Activated CD4-positive, alpha-beta memory T cell treated with anti-CD3 and anti-CD28 coated beads, Interleukin-2, amount 10 ng/mL, durations not matched to agents 7 days and 5 days (primary cell): Measurements from ENCODE around the gene NFATC4. TPM values are rescaled to one million over a fixed set of nuclear protein-coding genes. Genes with fewer than 3 reads are reported as not detected.

Experiments
- CTCF ChIA-PET: fragments of 350-600 bp; sonication (Branson Sonifier 250); formaldehyde crosslinking; loops from one replicate; lab custom pipeline; 2021; ENCODE audit warnings: antibody characterized with exemption, inconsistent platforms; lab: Charles Lee
- POLR2A ChIA-PET: fragments of 350-600 bp; sonication (Branson Sonifier 250); formaldehyde crosslinking; loops from one replicate; lab custom pipeline; 2021; ENCODE audit warnings: antibody characterized with exemption; lab: Charles Lee
- DNase-seq: peaks from one replicate; pipeline ENCODE4 v3.0.0-alpha.2; 2020
- H3K27ac Mint-ChIP-seq: one replicate; pipeline ENCODE4 v1.8.0; 2021; ENCODE audit warnings: mild to moderate bottlenecking, mixed read lengths
- H3K27me3 Mint-ChIP-seq: one replicate; pipeline ENCODE4 v1.8.0; 2021; ENCODE audit warnings: mixed read lengths
- H3K36me3 Mint-ChIP-seq: one replicate; pipeline ENCODE4 v1.8.0; 2021; ENCODE audit warnings: low read depth, mixed read lengths
- H3K4me1 Mint-ChIP-seq: one replicate; pipeline ENCODE4 v1.8.0; 2021; ENCODE audit warnings: mixed read lengths
- H3K4me3 Mint-ChIP-seq: one replicate; pipeline ENCODE4 v1.8.0; 2021; ENCODE audit warnings: mild to moderate bottlenecking, mixed read lengths
- H3K9me3 Mint-ChIP-seq: one replicate; pipeline ENCODE4 v1.8.0; 2021; ENCODE audit warnings: mixed read lengths
- total RNA-seq, 2 experiments: library from RNA; stranded (reverse); gene quantifications; one replicate each; pipeline ENCODE4 v1.2.3, GENCODE V29; 2021

Gene NFATC4
- total RNA-seq, 2 experiments from 2014 or later, result not detected

- Mint-ChIP-seq H3K9me3 (no peaks in the 10 kb centered on the region), H3K27ac (no peak overlapping the region), H3K27me3 (peaks cover 28% of the 10 kb centered on the region), H3K36me3 (no peaks in the 10 kb centered on the region), H3K4me3 (no peak overlapping the region), H3K4me1 (peaks cover 7% of the 10 kb centered on the region)
- ChIA-PET POLR2A (interaction anchor here (1.8 kb wide), 1 partner anchor 28 kb away, joined by 4 read pairs; no protein-coding TSS in a partner anchor), CTCF (interaction anchor here (0.6 to 1.6 kb wide), 2 partner anchors 62 to 1408 kb away, joined by 3 to 7 read pairs; no protein-coding TSS in a partner anchor)
- DNase-seq, result no peak
These were observed 27.9 kb downstream of the NFATC4 start for GRCh38 chr14:24395609-24396582.

GRCh38 chr14:24397639-24398292 lies 29.8 kb downstream of the NFATC4 start:
- Mint-ChIP-seq H3K9me3 (no peaks in the 10 kb centered on the region), H3K36me3 (no peaks in the 10 kb centered on the region), H3K27ac (no peak overlapping the region), H3K27me3 (peaks cover 29% of the 10 kb centered on the region), H3K4me3 (no peak overlapping the region), H3K4me1 (peaks cover 7% of the 10 kb centered on the region)
- ChIA-PET CTCF (interaction anchor here (0.6 kb wide), 1 partner anchor 9 kb away, joined by 3 read pairs; no protein-coding TSS in a partner anchor), POLR2A (no interaction called here)
- DNase-seq, result no peak

- ChIA-PET CTCF (interaction anchor here (1.0 kb wide), 2 partner anchors 33 to 64 kb away, joined by 3 read pairs; no protein-coding TSS in a partner anchor), POLR2A (no interaction called here)
- Mint-ChIP-seq H3K4me3 (no peak overlapping the region), H3K36me3 (no peaks in the 10 kb centered on the region), H3K27me3 (peaks cover 34% of the 10 kb centered on the region), H3K27ac (no peak overlapping the region), H3K4me1 (peaks cover 7% of the 10 kb centered on the region), H3K9me3 (no peaks in the 10 kb centered on the region)
- no peak for DNase-seq
These were observed 30.3 kb downstream of the NFATC4 start for GRCh38 chr14:24398293-24398652.

GRCh38 chr14:24398653-24399446 lies 30.9 kb downstream of the NFATC4 start, which contains the start of gene NYNRIN:
NYNRIN (plus strand) TSS chr14:24399003; CDS start chr14:24399247, 244 bp downstream.
- Mint-ChIP-seq H3K4me1 (peaks cover 7% of the 10 kb centered on the region), H3K27me3 (peaks cover 39% of the 10 kb centered on the region), H3K4me3 (peak within 1 kb of the TSS; percentile 16), H3K36me3 (no peaks in the 10 kb centered on the region), H3K9me3 (no peaks in the 10 kb centered on the region), H3K27ac (no peak within 1 kb of the TSS)
- ChIA-PET CTCF (interaction anchor here (1.0 kb wide), 2 partner anchors 33 to 65 kb away, joined by 3 read pairs; no protein-coding TSS in a partner anchor), POLR2A (no interaction called here)
- DNase-seq, result peak; percentile 38

- ChIA-PET POLR2A (no interaction called here), CTCF (interaction anchor here (1.0 kb wide), 2 partner anchors 34 to 65 kb away, joined by 3 read pairs; no protein-coding TSS in a partner anchor)
- no peak for DNase-seq
- Mint-ChIP-seq H3K36me3 (no peaks in the 10 kb centered on the region), H3K9me3 (no peaks in the 10 kb centered on the region), H3K4me1 (peaks cover 7% of the 10 kb centered on the region), H3K27me3 (peaks cover 42% of the 10 kb centered on the region), H3K4me3 (peak overlapping the region; percentile 16), H3K27ac (no peak overlapping the region)
These were observed 31.5 kb downstream of the NFATC4 start for GRCh38 chr14:24399447-24399822.

GRCh38 chr14:24399999-24400718 lies 32.2 kb downstream of the NFATC4 start:
- ChIA-PET POLR2A (interaction anchor here (1.4 kb wide), 1 partner anchor 31 kb away, joined by 6 read pairs; no protein-coding TSS in a partner anchor), CTCF (no interaction called here)
- Mint-ChIP-seq H3K4me1 (peaks cover 7% of the 10 kb centered on the region), H3K9me3 (no peaks in the 10 kb centered on the region), H3K27ac (no peak overlapping the region), H3K27me3 (peaks cover 49% of the 10 kb centered on the region), H3K36me3 (no peaks in the 10 kb centered on the region), H3K4me3 (no peak overlapping the region)
- DNase-seq, result no peak

- H3K9me3 Mint-ChIP-seq, result no peaks in the 10 kb centered on the region
- ChIA-PET POLR2A (interaction anchor here (0.8 to 1.7 kb wide), 3 partner anchors 15 to 29 kb away, joined by 3 to 6 read pairs (median 4); no protein-coding TSS in a partner anchor), CTCF (interaction anchor here (1.0 to 1.3 kb wide), 3 partner anchors 29 to 69 kb away, joined by 3 to 4 read pairs (median 3); no protein-coding TSS in a partner anchor)
- DNase-seq, result no peak
- peaks cover 4% of the 10 kb centered on the region for H3K4me1 Mint-ChIP-seq
- peaks cover 45% of the 10 kb centered on the region for H3K27me3 Mint-ChIP-seq
- H3K36me3 Mint-ChIP-seq, result no peaks in the 10 kb centered on the region
- no peak overlapping the region for H3K4me3 Mint-ChIP-seq
- no peak overlapping the region for H3K27ac Mint-ChIP-seq
These were observed 34.1 kb downstream of the NFATC4 start for GRCh38 chr14:24401810-24402702.

GRCh38 chr14:24403294-24403998 lies 35.5 kb downstream of the NFATC4 start:
- Mint-ChIP-seq H3K27me3 (peaks cover 42% of the 10 kb centered on the region), H3K27ac (no peak overlapping the region), H3K4me1 (peaks cover 2% of the 10 kb centered on the region), H3K9me3 (no peaks in the 10 kb centered on the region), H3K36me3 (no peaks in the 10 kb centered on the region), H3K4me3 (no peak overlapping the region)
- ChIA-PET CTCF (no interaction called here), POLR2A (interaction anchor here (1.5 kb wide), 1 partner anchor 9 kb away, joined by 3 read pairs; no protein-coding TSS in a partner anchor)
- no peak for DNase-seq

GRCh38 chr14:24404814-24405213 lies 36.8 kb downstream of the NFATC4 start:
- no peak overlapping the region for H3K27ac Mint-ChIP-seq
- ChIA-PET POLR2A (interaction anchor here (1.0 to 1.5 kb wide), 2 partner anchors 11 to 15 kb away, joined by 3 to 4 read pairs; no protein-coding TSS in a partner anchor), CTCF (no interaction called here)
- H3K27me3 Mint-ChIP-seq, result peaks cover 38% of the 10 kb centered on the region
- DNase-seq, result no peak
- no peaks in the 10 kb centered on the region for H3K36me3 Mint-ChIP-seq
- H3K4me3 Mint-ChIP-seq, result no peak overlapping the region
- H3K4me1 Mint-ChIP-seq, result no peaks in the 10 kb centered on the region
- no peaks in the 10 kb centered on the region for H3K9me3 Mint-ChIP-seq

- Mint-ChIP-seq H3K27me3 (peaks cover 39% of the 10 kb centered on the region), H3K9me3 (no peaks in the 10 kb centered on the region), H3K4me1 (no peaks in the 10 kb centered on the region), H3K27ac (no peak overlapping the region), H3K4me3 (no peak overlapping the region), H3K36me3 (no peaks in the 10 kb centered on the region)
- DNase-seq, result no peak
- ChIA-PET CTCF (interaction anchor here (0.6 to 2.4 kb wide), 3 partner anchors 9 to 304 kb away, joined by 3 to 14 read pairs (median 3); no protein-coding TSS in a partner anchor), POLR2A (interaction anchor here (1.2 kb wide), 1 partner anchor 13 kb away, joined by 3 read pairs; no protein-coding TSS in a partner anchor)
These were observed 38.4 kb downstream of the NFATC4 start for GRCh38 chr14:24406416-24406815.
